Omental fat pad (tissue), 4 donors: ENCODE data around the gene S100A16. TPM values are rescaled to one million over a fixed set of nuclear protein-coding genes. Genes with fewer than 3 reads are reported as not detected.

Experiments used
- ATAC-seq: fragments of 150-250 bp; one replicate; pipeline ENCODE4 v1.9.1; 2016; ENCODE audit warnings: mild to moderate bottlenecking, moderate library complexity; ENCODE audit not compliant: low FRiP score
- DNase-seq: peaks from one replicate; pipeline ENCODE4 v3.0.0-alpha.2; 2019; ENCODE audit warnings: low spot score
- total RNA-seq, 4 donors: library from RNA; depleted of rRNA; stranded (reverse); fragments of >200 nt; gene quantifications; one replicate each; pipeline ENCODE4 v1.1.0, GENCODE V29; 2016
- TF ChIP-seq, protein P1 (sequence below), 3 donors: fragments of 450-650 bp; IDR thresholded peaks; one replicate each; pipeline ENCODE4 v1.5.1; 2016 to 2017; ENCODE audit warnings: antibody characterized with exemption in 3 of 3, mild to moderate bottlenecking in 3 of 3, moderate library complexity in 2 of 3

The S100A16 gene
- total RNA-seq, 4 donors from 2014 or later: 84.5 to 225 (median 127) TPM

DNA sequence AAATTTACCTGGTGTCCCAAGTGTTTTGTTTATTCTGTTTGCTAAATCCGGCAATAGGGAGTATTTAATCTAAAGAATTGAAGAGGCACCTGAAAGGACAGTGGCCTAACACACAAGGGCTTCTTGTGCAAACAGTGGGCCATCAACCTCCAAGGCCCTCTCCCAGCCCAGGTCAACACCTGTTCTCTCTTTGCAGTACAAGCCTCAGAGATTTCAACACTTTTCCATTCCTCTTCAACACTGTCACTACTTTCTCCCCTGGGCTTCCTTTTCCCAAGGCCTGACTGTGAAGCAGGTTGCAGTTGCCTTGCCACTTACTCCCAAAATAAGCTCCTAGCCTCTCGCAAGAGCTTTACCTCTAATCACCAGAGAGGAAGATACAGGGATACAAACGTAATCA, 42.4 kb upstream of the S100A16 start:
- ATAC-seq (no peak), DNase-seq (no peak)
- TF ChIP-seq, protein P1, sequence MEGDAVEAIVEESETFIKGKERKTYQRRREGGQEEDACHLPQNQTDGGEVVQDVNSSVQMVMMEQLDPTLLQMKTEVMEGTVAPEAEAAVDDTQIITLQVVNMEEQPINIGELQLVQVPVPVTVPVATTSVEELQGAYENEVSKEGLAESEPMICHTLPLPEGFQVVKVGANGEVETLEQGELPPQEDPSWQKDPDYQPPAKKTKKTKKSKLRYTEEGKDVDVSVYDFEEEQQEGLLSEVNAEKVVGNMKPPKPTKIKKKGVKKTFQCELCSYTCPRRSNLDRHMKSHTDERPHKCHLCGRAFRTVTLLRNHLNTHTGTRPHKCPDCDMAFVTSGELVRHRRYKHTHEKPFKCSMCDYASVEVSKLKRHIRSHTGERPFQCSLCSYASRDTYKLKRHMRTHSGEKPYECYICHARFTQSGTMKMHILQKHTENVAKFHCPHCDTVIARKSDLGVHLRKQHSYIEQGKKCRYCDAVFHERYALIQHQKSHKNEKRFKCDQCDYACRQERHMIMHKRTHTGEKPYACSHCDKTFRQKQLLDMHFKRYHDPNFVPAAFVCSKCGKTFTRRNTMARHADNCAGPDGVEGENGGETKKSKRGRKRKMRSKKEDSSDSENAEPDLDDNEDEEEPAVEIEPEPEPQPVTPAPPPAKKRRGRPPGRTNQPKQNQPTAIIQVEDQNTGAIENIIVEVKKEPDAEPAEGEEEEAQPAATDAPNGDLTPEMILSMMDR (IDR thresholded peaks at IDR 0.05): no peak

DNA sequence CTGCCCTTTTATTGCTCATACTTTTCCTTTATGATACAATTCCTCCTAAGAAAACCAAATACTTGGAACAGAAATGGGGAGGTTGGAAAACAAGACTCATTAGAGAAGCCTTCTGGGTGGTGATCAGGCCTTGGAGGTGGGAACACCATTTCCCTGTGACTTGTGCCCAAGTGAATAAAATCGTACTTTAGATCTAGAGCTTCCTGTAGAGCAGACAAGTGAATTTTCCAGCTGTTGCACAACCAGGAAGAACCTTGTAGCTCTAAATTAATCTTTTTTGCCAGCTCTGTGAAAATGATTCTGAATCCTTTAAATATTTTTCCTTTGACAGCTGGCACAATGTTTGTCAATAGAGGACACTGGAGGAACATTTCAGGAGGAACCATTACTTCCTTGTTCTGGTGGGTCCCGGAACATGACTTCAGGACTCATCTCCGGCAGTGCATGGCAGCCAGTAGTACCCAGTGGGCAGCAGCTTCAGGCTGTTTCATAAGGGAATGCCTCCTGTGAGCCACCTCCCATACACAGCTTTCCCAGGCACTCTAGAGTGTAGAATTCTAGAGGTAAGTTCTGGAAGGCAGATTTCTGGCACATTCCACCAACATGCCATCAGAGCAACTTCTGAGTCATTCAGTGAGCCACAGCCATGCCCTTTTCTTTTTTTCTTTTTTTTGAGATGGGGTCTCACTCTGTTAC, 40.0 kb upstream of the S100A16 start:
- no peak for DNase-seq

DNA sequence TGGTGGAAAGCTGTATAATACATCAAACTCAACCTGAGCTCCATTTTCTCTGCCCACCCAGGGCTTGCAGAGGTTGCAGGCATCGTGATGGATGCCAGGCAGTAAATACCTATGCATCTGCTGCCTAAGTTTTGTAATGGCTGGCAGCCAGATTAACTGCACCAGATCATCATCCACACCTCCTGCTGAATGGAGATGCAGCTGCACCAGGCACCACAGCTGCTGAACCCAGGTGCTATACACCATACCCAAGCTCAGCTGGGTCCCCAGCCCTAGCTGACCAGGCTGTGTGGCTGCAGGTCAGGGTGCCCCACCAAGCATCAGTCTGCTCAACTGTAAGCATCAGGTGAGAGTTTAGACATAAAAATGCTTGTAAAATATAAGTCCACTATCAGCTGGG, 38.8 kb upstream of the S100A16 start:
- DNase-seq: no peak
- TF ChIP-seq, protein P1 (IDR thresholded peaks at IDR 0.05): no peak
- ATAC-seq: no peak

More for the DNA sequence above, 40.0 kb upstream of the S100A16 start:
- peak; percentile 85 for ATAC-seq
- TF ChIP-seq, protein P1 (IDR thresholded peaks at IDR 0.05): no peak

GRCh38 chr1:153649863-153650235, 36.9 kb upstream of the S100A16 start:
- DNase-seq (no peak), ATAC-seq (no peak)
- TF ChIP-seq, protein P1 (IDR thresholded peaks at IDR 0.05): no peak

DNA sequence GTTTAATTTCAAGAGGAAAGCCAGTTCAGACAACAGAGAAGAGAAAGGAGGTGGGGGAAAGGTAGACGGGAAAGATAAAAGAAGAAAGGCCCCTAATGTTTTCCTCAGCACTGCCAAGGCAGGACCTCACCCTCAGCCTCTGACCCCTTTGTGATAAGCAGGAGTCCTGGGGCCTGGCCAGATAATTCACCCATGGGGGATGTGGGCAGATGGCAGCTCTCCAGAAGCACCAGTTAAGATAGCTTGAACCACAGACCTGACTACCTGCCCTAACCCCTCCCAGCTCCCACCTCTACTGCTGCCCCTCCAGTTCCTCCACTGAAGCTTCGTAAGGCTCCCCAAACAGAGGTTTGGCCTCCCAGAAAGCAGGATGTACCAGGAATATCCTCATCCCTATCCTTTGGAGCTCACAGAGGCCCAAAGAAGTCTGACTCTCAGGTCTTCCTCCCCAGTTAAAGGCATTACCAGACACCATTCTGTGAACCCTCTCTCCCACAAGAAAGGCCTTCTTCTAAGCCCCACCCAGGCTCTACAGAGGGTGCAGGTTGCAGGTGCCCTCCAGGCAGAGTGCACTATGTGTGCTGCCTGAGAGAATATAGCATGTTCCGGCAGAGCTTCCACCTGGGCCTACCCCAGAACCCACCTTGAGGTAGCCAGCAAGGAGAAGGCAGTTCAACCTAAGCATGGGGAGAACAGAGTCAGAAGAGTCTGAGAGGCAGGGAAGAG, 36.4 kb upstream of the S100A16 start:
- DNase-seq (no peak), ATAC-seq (no peak)
- TF ChIP-seq, protein P1 (IDR thresholded peaks at IDR 0.05): no peak

GRCh38 chr1:153648000-153648643, 35.2 kb upstream of the S100A16 start:
- ATAC-seq (no peak), DNase-seq (no peak)
- TF ChIP-seq, protein P1 (IDR thresholded peaks at IDR 0.05): no peak
